ENCODE results near the gene INPP5D.

The INPP5D gene

DNA sequence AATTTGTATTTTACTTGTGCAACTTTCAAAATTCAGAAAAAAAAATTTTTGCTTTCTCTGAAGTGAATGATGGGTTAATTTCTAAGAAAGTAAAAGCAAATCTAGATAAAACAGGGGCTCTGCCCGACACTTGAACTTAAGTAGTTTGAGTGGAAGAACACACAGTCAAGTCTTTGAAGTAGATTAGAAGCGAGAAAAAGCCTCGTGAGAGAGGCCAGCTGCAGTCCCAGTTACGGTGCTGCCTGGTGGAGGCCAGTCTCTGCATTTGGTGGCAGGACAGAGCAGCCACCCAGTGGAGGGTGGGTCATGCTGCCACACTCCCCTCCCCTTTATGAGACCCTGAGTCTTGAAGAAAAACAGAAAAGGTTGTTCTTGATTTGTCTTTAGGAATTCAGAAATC, 81.8 kb downstream of the INPP5D start:
- H3K27me3 ChIP-seq: no peaks in the 10 kb centered on the region
- no peak overlapping the region for H3K9ac ChIP-seq
- H3K4me2 ChIP-seq: no peak overlapping the region
- H4K20me1 ChIP-seq: peaks cover 0 to 37% (median 6%) of the 10 kb centered on the region in 11 experiments; a peak in 6 of 22 replicates
- H3K4me1 ChIP-seq: peaks cover 0 to 26% (median 11%) of the 10 kb centered on the region in 10 experiments; a peak in 9 of 20 replicates
- no peak for TF ChIP-seq Cebpa-rat (IDR thresholded peaks at IDR 0.05)
- H3K36me3 ChIP-seq: peaks cover 82 to 97% (median 95%) of the 10 kb centered on the region in 11 experiments
- no peak overlapping the region for H3K4me3 ChIP-seq
- H3K9me3 ChIP-seq (replicated peaks in 1 of 11): peaks cover 0 to 10% (median 0%) of the 10 kb centered on the region in 11 experiments; a peak in 2 of 22 replicates
- H3K27ac ChIP-seq: no peak overlapping the region

DNA sequence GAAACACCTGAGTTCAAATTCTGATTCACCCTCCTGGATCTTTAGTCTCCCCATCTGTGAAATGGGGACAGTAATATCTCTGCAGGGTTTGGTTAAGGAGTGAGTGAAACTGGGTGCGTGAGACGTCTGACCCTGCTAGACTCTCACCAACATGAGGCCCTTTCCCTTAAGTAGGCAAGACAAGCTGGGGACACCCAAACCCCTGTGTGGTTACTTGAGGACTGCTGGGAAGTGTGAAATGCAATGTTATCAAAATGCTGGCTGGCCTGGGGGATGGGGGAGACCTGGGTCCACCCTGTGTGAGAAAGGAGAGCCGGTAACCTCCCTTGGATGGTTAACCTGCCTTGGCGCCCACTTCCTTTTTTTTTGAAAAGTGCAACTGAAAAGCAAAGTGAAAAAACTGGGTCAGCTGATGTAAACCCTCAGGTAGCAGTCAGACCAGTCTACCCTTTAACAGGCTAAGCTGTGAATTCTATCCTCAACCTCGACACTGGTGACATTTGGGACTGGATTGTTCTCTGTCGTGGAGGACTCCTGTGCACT, 82.3 kb downstream of the INPP5D start:
- no peaks in the 10 kb centered on the region for H3K27me3 ChIP-seq
- peaks cover 0 to 10% (median 0%) of the 10 kb centered on the region in 11 experiments; a peak in 2 of 22 replicates for H3K9me3 ChIP-seq (replicated peaks in 1 of 11)
- no peak overlapping the region for H3K27ac ChIP-seq
- no peak overlapping the region for H3K4me2 ChIP-seq
- TF ChIP-seq Cebpa-rat (IDR thresholded peaks at IDR 0.05): no peak
- peaks cover 0 to 37% (median 6%) of the 10 kb centered on the region in 11 experiments; a peak in 8 of 22 replicates for H4K20me1 ChIP-seq
- no peak overlapping the region for H3K4me3 ChIP-seq
- peaks cover 0 to 31% (median 12%) of the 10 kb centered on the region in 10 experiments; a peak in 9 of 20 replicates for H3K4me1 ChIP-seq
- H3K9ac ChIP-seq: no peak overlapping the region
- H3K36me3 ChIP-seq: peaks cover 87 to 97% (median 96%) of the 10 kb centered on the region in 11 experiments

DNA sequence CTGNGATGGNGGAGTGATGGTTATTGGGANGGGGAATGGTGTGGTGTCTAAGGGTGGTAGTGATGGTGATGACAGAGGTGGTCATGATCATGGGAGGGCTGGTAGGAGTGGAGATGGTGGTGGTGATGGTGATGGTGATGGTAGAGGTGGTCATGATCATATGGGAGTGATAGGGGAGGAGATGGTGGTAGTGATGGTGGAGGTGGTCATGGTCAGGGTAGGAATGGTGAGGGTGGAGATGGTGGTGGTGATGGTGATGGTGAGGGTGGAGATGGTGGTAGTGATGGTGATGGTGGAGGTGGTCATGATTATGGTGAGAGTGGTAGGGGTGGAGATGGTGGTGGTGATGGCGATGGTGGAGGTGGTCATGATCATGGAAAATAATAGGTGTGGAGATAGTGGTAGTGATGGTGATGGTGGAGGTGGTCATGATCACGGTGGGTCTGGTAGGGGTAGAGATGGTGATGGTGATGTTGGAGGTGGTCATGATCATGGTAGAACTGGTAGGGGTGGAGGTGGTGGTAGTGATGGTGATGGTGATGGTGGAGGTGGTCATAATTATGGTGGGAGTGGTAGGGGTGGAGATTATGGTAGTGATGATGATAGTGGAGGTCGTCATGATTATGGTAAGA, 83.7 kb downstream of the INPP5D start:
- Histone ChIP-seq H3K27ac (no peak overlapping the region), H4K20me1 (peaks cover 0 to 44% (median 8%) of the 10 kb centered on the region in 11 experiments; a peak in 13 of 22 replicates), H3K9me3 (replicated peaks in 1 of 11) (peaks cover 0 to 10% (median 0%) of the 10 kb centered on the region in 11 experiments; a peak in 2 of 22 replicates), H3K27me3 (no peaks in the 10 kb centered on the region), H3K4me2 (no peak overlapping the region), H3K4me3 (no peak overlapping the region), H3K36me3 (peaks cover 100% of the 10 kb centered on the region in 11 experiments), H3K4me1 (peaks cover 0 to 33% (median 12%) of the 10 kb centered on the region in 10 experiments; a peak in 9 of 20 replicates), H3K9ac (no peak overlapping the region)
- no peak for TF ChIP-seq Cebpa-rat (IDR thresholded peaks at IDR 0.05)

DNA sequence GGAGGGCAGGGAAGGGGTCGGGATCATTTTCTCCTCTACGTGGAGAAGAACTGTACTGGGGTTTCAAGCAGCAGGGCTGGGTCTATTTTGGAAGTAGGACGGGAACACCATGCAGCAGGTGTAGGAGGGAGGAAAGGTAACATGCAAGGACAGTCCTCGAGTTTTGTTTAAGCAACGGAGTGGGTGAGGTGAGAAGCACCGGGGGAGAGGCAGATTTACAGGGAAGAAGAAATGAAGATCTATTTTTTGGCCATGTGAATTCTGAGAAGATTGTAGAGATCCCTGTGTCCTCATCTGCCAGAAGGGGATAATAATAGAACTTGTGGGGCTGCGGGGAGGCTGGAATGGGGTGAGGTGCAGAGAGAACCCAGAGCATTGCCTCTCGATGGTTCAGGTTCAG, 85.6 kb downstream of the INPP5D start:
- Histone ChIP-seq H3K4me1 (peaks cover 0 to 33% (median 12%) of the 10 kb centered on the region in 10 experiments; a peak in 9 of 20 replicates), H4K20me1 (peaks cover 0 to 47% (median 16%) of the 10 kb centered on the region in 11 experiments; a peak in 13 of 22 replicates), H3K4me2 (peak overlapping the region in 6 of 11 experiments; percentile 27 to 59 (median 46); a peak in 10 of 22 replicates), H3K36me3 (peaks cover 99 to 100% (median 100%) of the 10 kb centered on the region in 11 experiments), H3K4me3 (no peak overlapping the region), H3K9ac (no peak overlapping the region), H3K9me3 (replicated peaks in 1 of 11) (peaks cover 0 to 10% (median 0%) of the 10 kb centered on the region in 11 experiments; a peak in 2 of 22 replicates), H3K27me3 (no peaks in the 10 kb centered on the region), H3K27ac (no peak overlapping the region)
- no peak for TF ChIP-seq Cebpa-rat (IDR thresholded peaks at IDR 0.05)

DNA sequence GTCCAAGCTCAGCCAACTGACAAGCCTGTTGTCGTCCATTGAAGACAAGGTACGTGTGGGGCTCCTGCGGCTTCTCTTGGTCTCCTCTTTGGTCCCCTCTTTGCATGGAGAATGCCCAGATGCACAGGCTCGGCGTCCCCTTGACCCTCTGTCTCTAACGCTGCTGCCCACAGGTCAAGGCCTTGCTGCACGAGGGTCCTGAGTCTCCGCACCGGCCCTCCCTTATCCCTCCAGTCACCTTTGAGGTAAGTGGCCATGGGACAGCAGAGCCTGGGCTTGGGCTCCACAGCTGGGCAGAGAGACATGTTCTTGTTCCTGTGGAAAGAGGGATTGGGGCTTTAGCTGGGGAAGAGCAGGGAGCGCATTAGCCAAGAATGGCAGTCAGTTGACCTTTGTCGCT, 86.1 kb downstream of the INPP5D start:
- H3K36me3 ChIP-seq: peaks cover 99 to 100% (median 100%) of the 10 kb centered on the region in 11 experiments
- no peak for TF ChIP-seq Cebpa-rat (IDR thresholded peaks at IDR 0.05)
- peaks cover 0 to 10% (median 0%) of the 10 kb centered on the region in 11 experiments; a peak in 2 of 22 replicates for H3K9me3 ChIP-seq (replicated peaks in 1 of 11)
- no peak overlapping the region for H3K27ac ChIP-seq
- no peaks in the 10 kb centered on the region for H3K27me3 ChIP-seq
- no peak overlapping the region for H3K9ac ChIP-seq
- H3K4me2 ChIP-seq: peak overlapping the region in 6 of 11 experiments; percentile 27 to 59 (median 46); a peak in 11 of 22 replicates
- peaks cover 0 to 47% (median 16%) of the 10 kb centered on the region in 11 experiments; a peak in 15 of 22 replicates for H4K20me1 ChIP-seq
- H3K4me3 ChIP-seq: no peak overlapping the region
- peaks cover 0 to 33% (median 12%) of the 10 kb centered on the region in 10 experiments; a peak in 9 of 20 replicates for H3K4me1 ChIP-seq

DNA sequence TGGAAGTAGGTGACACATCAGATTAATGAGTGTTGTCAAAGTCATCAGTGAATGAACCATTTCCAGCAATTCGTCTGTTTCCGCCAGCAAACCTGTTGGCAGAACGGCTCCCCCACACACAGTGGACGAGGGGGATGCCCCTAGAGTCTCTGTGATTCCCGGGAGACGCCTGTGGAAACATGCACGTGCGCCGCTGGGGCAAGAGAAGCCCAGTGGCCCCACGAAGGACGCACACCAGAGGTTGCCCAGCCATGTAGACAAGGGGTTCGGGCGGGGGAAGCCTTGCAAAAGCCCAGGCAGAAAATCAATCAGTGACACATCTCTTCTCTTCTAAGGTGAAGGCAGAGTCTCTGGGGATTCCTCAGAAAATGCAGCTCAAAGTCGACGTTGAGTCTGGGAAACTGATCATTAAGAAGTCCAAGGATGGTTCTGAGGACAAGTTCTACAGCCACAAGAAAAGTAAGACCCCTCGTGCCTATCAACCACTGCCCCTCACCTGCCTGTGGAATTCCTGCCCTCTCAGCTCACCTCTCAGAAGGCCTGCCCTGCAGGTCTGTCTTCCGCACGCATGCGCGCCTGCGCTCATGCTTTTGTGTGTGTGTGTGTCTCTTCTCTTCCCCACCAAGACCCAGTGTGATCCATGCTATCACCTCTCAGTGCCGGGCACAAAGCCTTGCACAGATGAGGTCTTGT, 87.1 kb downstream of the INPP5D start:
- H3K4me3 ChIP-seq: no peak overlapping the region
- peaks cover 0 to 33% (median 12%) of the 10 kb centered on the region in 10 experiments; a peak in 9 of 20 replicates for H3K4me1 ChIP-seq
- peaks cover 0 to 58% (median 24%) of the 10 kb centered on the region in 11 experiments; a peak in 15 of 22 replicates for H4K20me1 ChIP-seq
- peaks cover 0 to 6% (median 0%) of the 10 kb centered on the region in 11 experiments; a peak in 2 of 22 replicates for H3K9me3 ChIP-seq (replicated peaks in 1 of 11)
- 0 out of 22 replicates have a peak overlapping the region, but pooled peaks of 1 of the 11 experiments have one; percentile 3 for H3K27ac ChIP-seq
- no peaks in the 10 kb centered on the region for H3K27me3 ChIP-seq
- TF ChIP-seq Cebpa-rat (IDR thresholded peaks at IDR 0.05): no peak
- H3K4me2 ChIP-seq: peak overlapping the region in 5 of 11 experiments; percentile 29 to 59 (median 46); a peak in 9 of 22 replicates
- H3K36me3 ChIP-seq: peaks cover 99 to 100% (median 100%) of the 10 kb centered on the region in 11 experiments
- H3K9ac ChIP-seq: no peak overlapping the region

DNA sequence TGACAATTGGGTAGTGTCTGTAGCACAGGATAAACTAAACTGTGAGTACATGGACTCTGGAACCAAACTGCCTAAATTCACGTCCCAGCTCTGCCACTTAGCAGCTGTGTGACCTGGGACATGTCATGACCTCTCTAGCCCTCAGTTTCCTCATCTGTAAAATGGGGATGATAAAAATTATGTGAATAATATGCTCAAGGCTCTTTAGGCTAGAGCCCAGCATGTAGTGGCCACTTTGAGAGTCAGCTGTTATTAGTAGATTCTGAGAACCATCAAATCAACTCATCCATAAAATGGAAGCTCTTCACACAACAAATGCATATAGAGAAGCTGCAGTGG, 87.7 kb downstream of the INPP5D start:
- no peak overlapping the region for H3K4me2 ChIP-seq
- no peak overlapping the region for H3K9ac ChIP-seq
- TF ChIP-seq Cebpa-rat (IDR thresholded peaks at IDR 0.05): no peak
- H3K27me3 ChIP-seq: no peaks in the 10 kb centered on the region
- peaks cover 0 to 61% (median 28%) of the 10 kb centered on the region in 11 experiments; a peak in 16 of 22 replicates for H4K20me1 ChIP-seq
- peaks cover 0 to 1% (median 0%) of the 10 kb centered on the region in 11 experiments; a peak in 2 of 22 replicates for H3K9me3 ChIP-seq (replicated peaks in 1 of 11)
- peaks cover 0 to 33% (median 12%) of the 10 kb centered on the region in 10 experiments; a peak in 9 of 20 replicates for H3K4me1 ChIP-seq
- H3K27ac ChIP-seq: no peak overlapping the region
- peaks cover 99 to 100% (median 100%) of the 10 kb centered on the region in 11 experiments for H3K36me3 ChIP-seq
- H3K4me3 ChIP-seq: no peak overlapping the region

DNA sequence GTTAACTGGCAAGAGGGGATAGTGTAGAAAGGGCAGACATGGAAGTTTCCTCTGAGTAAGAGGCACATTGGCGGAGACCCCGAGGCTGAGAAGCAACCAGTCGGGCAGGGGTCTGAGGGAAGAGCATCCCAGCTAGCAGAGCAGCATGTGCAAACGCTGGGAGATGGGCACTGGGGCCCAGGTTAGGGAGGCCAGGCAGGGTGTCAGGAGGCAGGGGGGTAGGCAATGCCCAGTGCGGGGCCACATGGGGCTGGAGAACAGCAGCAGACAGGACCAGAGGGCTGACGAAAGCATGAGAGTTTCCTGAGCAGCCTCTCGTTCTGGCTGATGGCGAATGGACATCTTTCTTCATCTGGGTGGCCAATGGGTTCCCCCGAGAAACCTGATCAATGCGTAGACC, 88.2 kb downstream of the INPP5D start:
- H3K27ac ChIP-seq: no peak overlapping the region
- H3K4me1 ChIP-seq: peaks cover 0 to 33% (median 12%) of the 10 kb centered on the region in 10 experiments; a peak in 9 of 20 replicates
- no peak for TF ChIP-seq Cebpa-rat (IDR thresholded peaks at IDR 0.05)
- no peaks in the 10 kb centered on the region for H3K27me3 ChIP-seq
- no peak overlapping the region for H3K9ac ChIP-seq
- H3K4me3 ChIP-seq: no peak overlapping the region
- no peak overlapping the region for H3K4me2 ChIP-seq
- H4K20me1 ChIP-seq: peaks cover 0 to 66% (median 28%) of the 10 kb centered on the region in 11 experiments; a peak in 16 of 22 replicates
- H3K9me3 ChIP-seq (replicated peaks in 1 of 11): no peaks in the 10 kb centered on the region; a peak in 1 of 22 replicates
- peaks cover 99 to 100% (median 100%) of the 10 kb centered on the region in 11 experiments for H3K36me3 ChIP-seq

Measured in BLaER1 treated with 17β-estradiol and CSF1 and Interleukin-3, amounts not matched to agents 10 nM and 100 nM (cell line).